Fibroblast of pulmonary artery (primary cell): Measurements from ENCODE around the gene OSBPL5.

ENCODE experiments used
- DNase-seq: peaks from one replicate; pipeline ENCODE4 v3.0.0-alpha.2; 2010; ENCODE audit warnings: low read depth
- H3K4me3 ChIP-seq: replicated peaks from 2 replicates; pipeline ENCODE4 v1.5.1; 2011; ENCODE audit warnings: low read depth, mild to moderate bottlenecking, control low read depth, low read length, moderate library complexity
- CTCF ChIP-seq: IDR thresholded peaks from 2 replicates; pipeline ENCODE4 v1.5.1; 2011; ENCODE audit warnings: mild to moderate bottlenecking, control low read depth, low read length, inconsistent platforms; ENCODE audit errors: missing control alignments

The OSBPL5 gene

DNA sequence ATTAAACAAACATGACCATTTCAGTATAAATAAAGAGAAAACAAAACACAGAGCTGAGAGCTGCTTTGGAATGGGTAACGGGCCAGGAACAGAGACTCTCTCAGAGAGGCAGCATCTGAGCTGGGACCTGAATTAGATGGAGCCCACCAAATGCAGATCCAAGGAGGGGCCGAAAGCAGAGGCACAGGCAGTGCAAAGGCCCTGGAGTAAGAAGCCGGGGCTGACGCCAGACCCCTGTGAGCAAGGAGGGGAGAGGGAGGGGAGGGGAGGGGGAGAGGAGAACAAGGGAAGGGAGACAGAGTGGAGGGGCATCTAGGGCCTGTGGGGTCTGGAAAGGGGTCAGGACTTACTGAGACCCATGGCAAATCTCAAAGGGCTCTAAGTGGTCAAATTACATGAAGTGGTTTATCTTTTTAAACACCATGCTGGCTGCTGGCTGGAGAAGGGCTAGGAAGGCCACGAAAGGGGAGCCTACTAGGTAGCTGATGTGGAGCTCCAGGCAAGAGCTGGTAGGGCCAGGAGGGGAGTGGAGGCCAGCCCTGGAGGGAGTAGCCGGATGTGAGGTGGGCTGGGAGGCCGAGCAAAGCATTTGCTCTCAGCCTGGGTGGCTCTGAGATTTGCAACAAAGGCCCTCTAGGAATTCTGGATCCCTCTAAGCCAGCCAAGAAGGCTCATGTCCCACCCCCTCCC, 3.2 kb downstream of the OSBPL5 start:
- no peak for TF ChIP-seq CTCF
- no peak for DNase-seq
- H3K4me3 ChIP-seq, result no peak overlapping the region

GRCh38 chr11:3161309-3161708, 3.8 kb downstream of the OSBPL5 start:
- no peak overlapping the region for H3K4me3 ChIP-seq
- no peak for DNase-seq
- no peak for TF ChIP-seq CTCF

GRCh38 chr11:3160252-3161031, 4.7 kb downstream of the OSBPL5 start:
- no peak for TF ChIP-seq CTCF
- peak; percentile 92 for DNase-seq
- peak overlapping the region; percentile 59 for H3K4me3 ChIP-seq

DNA sequence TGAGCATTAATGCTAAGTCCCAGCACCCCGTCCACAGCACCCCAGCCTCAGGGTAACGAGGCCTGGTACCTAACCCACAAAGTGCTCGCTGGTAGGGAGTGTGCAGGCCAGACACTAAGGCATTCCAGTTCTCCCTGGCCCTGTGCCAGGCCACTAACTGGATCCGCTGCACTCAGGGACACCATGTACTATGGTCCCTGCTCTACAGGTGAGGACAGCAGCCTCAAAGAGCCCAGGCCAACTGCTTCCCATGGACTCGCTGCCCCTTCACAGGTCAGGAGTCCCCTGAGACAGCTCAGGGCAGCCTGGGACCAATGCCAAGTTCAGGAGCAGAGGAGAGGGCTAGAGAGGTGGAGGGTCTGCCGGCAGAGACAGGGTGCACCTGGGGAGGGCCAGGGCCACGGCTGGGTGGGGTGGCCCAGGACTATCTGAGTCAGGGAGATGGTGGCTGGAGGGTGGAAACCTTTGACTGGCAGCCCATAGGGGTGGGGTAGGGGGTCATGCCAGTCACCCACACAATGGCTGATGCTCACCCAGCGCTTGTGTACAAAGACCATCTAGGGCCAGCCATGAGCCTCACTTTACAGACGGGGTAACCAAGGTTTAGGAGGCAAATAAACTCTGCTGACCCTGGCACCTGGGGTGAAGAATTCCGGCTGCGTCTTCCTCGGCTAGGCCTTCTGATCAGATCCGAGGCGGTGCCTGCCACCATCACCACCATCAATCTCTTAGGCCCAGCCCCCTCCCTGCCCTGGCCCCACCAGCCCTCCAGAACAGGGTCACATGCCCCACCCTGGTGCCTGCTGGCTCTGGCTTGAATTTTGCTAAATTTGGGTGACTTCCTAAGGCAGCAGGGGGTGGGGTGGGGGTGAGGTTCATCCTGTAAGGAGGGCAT, 5.6 kb downstream of the OSBPL5 start:
- H3K4me3 ChIP-seq, result peak overlapping the region; percentile 59
- DNase-seq, result peak; percentile 17
- no peak for TF ChIP-seq CTCF

- no peak overlapping the region for H3K4me3 ChIP-seq
- no peak for DNase-seq
- TF ChIP-seq CTCF, result no peak
Observed at GRCh38 chr11:3158821-3159220, 6.3 kb downstream of the OSBPL5 start.

- TF ChIP-seq CTCF, result no peak
- no peak for DNase-seq
- no peak overlapping the region for H3K4me3 ChIP-seq
Observed at GRCh38 chr11:3158131-3158591, 6.9 kb downstream of the OSBPL5 start.
